Amniotic stem cell (primary cell): ENCODE data around the gene DEFB113.
"Not testable (repeated sequence)": the region's sequence is repeated elsewhere in the genome, so short reads cannot be mapped to it uniquely, and the experiment has no call there.

Experiments
- DNase-seq: peaks from one replicate; lab custom pipeline; 2025; lab: John Stamatoyannopoulos, UW

Gene DEFB113, protein sequence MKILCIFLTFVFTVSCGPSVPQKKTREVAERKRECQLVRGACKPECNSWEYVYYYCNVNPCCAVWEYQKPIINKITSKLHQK

DNA sequence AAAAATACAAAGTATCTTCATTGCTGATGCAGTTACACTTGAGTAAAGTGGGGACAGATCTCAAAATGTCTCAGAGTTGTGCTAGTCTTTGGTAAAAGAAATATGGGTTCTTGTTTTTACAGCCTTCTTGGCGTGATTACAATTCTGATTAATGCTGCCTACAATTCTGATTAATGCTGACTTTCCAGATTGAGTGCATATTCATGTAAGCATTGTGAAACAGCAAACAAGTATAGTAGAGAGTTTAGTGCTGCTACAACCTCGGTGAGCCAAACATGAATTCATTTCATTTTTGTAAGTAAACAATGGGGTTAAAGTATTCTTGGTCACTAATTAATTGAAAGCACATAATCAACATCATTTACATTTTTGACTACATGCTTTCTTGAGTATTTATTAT is at the start of gene DEFB113:
DEFB113 (minus strand) TSS at position 21 of the 400 bp plus-strand sequence; CDS start at position 21, 0 bp downstream.
- DNase-seq: no peak

DNA sequence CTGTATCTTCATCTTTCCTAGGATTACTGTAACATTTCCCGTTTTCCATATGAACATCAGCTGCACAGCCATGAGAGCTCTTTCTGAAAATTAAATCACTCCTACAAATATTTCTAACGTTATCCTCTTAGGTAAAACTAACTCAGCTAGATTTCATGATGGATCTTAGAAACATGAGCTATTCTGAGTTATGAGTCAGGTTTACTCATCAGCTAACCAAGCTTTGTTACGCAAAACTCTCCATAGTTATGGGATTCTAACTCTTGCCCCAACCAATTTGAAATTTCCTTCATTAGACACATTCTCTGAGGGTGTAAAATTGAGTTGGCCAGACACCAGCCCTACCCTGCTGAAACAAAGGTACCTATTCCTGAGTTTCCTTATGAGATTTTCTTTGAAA is 38.4 kb upstream of the DEFB113 start:
- DNase-seq: no peak

DNA sequence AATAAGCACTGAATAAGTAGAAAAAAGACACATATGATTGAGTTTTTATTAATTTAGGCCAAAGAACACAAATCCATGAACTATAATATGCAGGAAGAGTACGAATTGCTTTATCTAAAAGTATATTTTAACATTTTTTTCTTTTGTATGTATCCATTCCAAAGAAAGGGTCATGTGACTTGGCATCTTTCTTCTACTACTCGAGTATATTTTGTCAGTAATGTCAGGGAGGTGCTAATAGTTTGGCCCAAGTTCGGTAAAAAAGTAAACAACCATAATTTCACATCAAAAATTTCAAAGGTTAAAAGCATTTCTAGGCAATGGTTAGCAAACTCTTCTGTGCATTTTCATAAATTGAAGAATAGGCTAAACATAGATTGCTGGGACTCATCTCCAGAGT is 33.7 kb upstream of the DEFB113 start:
- DNase-seq: no peak

DNA sequence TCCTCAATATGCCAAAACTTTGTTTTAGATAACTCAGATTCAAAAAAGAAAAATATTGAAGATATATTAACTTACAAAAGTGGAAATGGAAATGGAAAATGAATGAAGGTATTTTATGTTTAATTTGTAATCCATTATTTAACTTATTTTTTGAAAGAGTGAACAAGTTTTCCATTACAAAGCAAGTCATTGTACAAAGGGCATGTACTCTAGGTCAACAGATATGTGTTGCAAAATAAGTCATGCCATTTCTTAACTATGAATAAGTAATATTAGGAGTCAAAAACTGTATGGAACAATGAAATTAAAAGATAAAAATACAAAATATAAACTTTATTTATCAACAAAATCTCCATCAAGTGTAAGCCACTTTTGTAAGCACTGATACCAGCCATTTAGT is 25.9 kb upstream of the DEFB113 start:
- DNase-seq: no peak

DNA sequence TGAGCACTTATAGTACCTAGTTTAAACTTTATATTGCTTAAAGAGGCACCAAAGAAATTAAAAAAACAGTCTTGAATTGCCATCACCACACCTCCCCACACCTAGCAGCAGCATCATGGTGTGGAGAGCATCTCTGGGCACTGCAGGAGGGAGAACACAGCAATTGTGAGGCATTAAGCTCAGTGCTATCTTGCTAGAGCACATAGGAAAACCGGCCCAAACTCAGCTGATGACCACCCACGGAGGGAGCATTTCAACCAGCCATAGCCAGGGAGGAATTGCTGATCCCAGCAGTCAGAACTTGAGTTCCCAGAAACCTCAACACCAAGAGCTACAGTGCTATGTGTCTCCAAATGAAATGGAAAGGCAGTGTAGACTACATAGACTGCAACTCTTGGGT is 19.5 kb upstream of the DEFB113 start:
- no peak for DNase-seq

DNA sequence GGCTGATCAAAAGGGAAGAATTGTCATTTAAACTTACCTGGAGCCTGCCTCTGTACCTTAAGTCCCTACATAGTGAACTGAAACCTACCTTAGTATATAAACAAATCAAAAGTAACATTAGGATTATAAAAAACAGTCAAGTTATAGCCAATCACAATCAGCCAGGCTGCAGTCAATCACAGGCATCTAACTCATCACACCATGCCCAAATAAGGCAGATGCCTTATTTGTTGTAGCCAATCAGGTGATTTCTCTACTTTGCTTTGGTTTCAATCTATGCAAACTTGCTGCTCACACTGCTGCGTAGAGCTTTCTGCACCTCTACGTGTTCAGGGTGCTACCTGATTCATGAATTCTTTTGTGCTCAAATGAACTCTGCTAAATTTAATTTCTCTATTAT is 18.3 kb upstream of the DEFB113 start:
- no peak for DNase-seq

DNA sequence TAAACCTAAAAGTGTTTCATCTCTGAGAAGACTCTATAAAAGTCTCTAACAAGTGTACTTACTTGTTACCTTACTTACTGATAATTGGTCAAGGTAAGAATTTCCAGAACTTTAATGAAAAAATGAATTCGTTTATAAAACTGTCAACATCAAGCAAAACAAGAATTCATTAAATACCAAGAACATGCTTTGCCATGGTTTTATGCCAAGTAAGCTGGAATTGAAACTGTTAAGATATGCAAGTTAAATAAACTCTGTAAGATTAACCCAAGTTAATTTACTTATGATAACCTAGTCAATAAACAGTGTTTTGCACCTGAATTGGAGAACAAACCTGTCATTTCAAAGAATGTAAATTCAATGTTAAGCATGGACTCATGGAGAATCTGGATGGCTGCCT is 17.1 kb upstream of the DEFB113 start:
- no peak for DNase-seq

DNA sequence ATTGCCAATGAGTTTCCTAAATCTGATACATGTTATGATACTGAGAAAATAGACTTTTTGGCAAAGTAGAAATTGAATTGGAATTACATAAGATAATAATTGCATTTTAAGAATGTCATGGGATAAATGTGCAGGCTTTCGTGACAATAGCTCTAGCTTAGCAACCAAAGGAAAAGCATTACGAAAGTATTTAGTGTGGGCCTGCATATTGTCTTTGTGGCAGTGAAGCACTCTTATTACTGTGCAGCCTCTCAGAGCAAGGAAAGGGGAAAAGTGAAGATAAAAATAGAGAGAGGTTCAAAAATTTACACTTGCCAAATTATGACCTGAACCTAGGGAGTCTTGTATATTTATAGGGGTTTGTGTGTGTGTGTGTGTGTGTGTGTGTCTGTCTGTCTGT is 12.6 kb upstream of the DEFB113 start:
- DNase-seq: no peak

DNA sequence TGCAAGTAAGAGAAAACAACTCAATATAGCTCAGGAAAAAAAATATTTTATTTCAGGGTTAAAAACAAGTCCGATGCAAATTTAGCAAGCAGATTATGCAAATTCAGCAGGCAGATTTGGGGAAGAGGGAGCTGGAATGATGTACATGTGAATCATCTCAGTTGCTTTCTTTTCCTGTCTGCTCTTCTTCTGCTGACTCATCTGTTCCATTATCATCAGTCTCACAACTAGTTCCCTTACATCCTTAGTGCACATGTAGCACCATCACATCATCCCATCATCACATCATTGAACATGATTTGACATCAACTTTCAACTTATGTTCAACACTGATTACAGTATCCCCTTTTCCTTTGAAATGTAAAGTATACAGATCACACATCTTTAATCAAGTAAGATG is 11.5 kb upstream of the DEFB113 start:
- no peak for DNase-seq

DNA sequence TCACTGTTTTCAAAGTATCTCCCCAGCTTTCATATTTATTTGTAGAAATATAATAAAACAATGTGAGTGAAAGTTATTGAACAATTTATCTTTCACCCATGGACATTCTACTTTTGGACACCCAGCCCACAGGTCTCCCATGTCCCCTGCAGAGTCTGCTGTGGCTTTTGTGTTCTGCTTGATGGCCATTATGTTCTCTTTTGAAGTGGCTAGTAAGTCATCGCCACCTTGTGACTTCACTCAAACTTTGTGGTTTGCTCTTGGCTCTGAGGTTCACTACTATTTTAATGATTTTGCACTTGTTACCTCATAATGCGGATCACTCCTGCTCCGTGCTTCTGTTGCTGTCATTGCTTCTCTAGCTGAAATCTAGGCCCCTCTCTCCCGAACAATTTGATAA is 10.2 kb upstream of the DEFB113 start:
- DNase-seq: no peak

DNA sequence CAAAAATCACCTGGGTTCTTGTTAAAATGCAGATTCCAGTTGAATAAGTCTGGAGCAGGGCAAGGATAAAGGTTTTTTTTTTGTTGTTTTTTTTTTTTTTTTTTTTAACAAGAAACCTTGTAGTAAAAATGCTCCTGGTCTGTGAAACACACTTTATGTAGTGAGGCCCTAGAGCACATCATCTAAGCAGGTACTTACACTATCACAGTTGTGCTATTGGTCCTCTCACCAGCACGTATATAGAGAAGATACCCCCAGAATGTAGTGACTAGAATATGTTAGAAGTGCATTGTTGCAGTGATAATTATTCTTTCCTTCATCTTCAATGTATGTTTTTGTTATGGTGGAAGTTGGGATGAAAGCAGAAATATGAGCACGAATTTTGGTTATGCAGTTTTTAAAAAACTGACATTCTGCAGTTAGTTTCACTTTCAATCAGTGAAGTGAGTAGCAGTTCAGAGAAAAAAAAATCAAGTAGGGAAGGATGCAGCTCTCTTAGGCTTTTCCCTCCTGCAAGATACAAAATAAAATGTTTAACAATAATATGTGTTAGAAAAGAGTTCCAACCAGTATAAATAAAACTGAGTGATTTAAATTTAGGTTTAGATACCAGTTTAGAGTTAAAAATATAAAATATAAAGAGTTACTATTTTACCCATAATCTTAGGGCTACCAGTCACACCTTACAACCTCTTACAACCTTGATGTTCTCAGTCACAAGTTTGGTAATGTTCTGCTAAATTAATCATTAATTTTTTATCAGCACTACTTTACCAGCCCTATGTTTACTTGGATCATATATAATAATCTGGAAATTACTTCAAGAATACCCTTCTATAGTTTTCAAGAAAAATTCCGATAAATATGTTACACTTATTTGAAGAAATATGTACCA is 9.2 kb upstream of the DEFB113 start:
- no peak for DNase-seq

DNA sequence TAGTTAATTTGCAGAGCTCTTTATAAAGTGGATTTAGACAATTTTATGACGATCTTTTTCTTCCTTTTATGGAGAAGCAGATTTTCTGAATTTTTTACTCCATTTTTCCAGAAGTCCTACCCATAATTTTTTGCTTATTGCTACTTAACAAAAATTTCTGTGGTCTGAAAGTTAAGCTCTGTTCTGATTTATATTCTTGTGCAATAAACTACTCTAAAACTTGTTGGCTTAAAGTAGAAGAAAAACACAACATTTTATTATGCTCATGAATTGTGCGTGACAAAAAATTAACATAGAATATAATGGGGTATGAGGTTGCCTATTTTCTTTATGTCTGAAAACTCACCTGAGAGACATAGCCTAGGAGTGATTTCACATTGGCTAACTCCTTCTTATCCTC is 2.6 kb downstream of the DEFB113 start:
- no peak for DNase-seq

DNA sequence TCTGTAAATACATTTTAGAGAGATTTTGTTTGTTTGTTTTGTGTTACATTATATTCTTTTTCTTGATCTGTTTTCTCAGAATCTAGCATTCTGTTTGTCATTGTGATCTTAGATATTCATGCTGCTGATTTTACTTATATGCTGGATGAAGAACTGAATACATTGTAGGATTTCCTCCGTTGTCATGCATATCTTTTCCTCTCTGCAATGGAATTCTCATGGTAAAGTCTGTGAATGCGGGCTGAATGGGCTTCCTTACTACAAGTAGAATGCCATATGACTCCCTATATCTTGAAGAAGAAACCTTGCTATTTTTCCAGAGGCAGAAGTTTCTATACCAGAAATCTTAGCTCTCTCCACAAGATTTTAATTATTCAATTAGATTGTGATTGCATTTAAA is 3.1 kb downstream of the DEFB113 start:
- no peak for DNase-seq

DNA sequence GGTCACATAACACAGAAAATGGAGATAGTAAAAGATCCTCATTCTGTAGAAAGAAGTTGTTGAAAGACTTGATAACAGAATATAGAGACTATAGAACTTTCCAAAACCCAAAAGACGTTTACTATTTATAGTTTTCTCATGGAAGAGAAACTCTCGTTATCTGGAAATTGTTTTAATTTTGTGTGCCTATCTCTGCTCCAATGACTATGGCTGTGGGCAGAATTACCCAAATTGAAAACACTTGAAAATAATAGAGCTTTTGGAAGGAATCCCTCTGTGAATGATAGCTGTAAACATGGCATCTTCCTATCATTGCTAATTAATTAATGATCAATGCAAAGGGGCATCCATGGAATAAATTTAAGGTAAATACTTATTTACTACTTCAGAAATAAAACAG is 5.4 kb downstream of the DEFB113 start, which contains the start of gene DEFB114:
DEFB114 (minus strand) TSS at position 101 of the 400 bp plus-strand sequence; CDS start at position 42, 59 bp downstream.
- no peak for DNase-seq

DNA sequence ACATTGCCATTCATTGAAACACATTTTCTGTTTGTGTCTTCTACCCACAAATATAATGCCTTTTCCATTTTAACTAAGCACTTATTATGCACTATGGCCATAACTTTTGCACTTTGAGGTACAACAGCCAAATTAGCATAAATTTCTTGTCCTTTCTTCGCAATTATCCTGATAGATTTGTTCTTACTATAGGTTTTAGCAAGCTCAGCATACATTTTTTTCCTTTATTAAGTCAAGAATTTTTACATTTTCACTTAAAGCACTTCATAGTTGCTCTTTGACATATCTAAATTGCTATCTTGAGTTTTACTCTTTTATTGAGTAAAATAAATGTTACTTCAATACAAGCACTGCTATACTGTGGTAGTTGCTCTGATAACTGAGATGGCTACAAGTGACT is 11.2 kb downstream of the DEFB113 start:
- DNase-seq: no peak

DNA sequence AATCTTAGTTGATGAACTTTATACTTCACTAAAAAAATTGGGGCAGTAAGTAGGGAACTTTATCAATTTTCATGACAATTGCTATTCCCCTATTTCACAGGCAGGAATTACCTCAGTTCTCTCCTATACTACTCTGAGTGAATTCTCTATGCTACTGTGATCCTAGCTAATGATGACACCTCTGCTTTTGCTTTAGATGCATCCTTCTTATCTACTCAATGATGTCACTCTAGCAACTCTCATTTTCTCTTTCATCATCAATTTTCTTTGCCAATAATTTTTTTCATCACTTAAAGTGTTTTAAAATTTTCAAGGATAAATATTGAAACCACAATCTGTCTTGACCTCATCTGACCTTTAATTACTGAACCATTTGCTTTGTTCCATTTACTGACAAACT is 13.6 kb downstream of the DEFB113 start:
- DNase-seq: no peak

DNA sequence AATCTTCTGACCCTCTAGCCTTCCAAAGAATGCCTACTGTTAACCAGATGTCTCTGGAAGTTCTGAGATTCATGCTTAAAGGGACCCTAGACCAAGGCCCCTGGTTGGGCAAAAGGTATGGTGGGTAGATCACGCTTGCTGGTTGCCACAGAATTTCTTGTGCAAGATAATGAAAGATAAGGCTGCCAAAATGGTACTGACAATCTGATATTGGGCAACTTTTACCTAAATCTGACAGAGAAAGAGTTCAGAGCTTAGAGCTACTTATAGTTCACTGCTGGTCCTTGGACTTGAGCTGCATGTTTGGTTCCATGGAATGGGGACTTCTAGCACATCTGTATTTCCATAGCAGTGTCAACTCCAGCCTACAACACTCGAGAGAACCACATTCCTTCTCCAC is 17.5 kb downstream of the DEFB113 start:
- DNase-seq: no peak

DNA sequence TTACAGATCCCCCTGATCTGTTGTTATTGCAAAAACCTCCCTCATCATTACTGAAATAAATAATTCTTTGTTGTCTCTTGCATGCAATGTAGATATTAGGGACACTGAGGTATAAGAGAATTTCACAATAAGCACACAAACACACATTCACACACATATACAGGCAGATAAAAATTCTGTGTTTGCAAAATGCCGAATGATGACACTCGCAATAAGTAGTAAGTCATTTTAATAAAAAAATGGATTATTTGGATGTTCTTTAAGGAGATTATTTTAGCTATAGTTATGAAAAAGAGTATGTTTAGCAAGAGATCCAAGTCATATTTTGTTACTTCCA is 19.0 kb downstream of the DEFB113 start:
- DNase-seq: no peak

DNA sequence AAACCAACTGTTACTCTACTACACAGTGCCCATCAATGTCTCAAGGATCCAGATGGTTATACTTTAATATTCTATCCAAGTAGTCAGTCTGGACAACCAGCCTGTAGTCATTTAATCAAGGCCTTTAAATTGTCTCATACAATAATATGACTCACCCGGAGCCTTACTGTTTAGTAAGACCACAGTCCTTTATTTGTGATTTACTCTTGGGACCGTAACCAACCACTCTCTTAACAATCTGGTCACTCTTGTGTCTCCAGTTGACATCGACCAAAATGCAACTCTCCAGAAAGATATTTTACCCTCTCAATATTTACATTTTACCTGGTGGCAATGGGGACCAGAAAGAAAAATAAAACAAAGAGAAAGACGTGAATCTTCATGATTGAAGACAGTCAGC is 20.4 kb downstream of the DEFB113 start:
- DNase-seq: no peak

DNA sequence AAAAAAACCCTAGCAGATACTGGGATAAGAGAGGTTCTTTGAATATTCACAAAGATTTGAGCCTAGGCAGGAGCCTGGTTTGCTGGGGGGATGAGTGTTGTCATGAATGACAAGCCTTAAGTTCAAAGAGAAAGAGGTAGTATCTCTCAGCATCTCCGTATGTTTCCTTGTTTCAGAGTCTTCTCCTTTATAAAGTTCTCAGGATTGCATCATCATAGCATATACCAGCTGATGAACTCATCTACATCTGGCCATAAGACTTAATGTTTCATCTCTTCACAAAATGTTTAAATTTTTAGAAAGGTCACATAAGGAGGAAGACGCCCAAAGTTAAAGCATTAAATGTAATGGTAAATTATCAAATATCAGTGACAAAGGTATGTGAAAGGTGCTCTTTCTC is 22.6 kb downstream of the DEFB113 start:
- DNase-seq: no peak

DNA sequence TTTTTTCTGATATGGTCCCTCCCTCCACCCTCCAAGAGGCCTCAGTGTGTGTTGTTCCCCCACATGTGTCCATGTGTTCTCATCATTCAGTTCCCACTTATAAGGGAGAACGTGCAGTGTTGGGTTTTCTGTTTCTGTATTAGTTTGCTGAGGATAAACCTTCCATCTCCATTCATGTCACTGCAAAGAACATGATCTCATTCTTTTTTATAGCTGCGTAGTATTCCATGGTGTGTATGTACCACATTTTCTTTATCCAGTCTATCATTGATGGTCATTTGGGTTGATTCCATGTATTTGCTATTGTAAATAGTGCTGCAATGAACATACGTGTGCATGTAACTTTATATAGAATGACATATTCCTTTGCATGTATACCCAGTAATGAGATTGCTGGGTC is 25.4 kb downstream of the DEFB113 start:
- not testable (repeated sequence) for DNase-seq

DNA sequence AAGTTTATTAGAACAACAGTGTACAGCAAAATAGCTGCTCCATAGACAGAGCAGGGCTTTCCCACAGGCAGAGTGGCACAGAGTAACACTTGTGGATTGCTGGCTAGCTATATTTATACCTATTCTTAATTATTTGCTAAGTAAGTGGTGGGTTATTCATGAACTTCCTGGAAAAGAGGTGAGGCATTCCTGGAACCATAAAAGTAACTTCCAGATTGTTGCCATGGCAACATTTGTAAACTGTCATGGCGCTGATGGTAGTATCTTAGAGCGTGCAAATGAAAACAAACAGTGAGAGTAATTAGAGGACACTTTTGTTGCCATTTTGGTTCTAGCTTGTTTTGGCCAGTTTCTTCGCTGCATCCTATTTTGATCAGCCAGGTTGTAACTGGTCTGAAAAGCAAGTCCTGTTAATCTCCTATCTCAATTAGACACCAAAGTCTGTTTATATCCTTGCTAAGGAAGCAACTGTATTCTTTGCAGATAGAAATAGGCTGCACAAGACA is 29.4 kb downstream of the DEFB113 start:
- DNase-seq: no peak

DNA sequence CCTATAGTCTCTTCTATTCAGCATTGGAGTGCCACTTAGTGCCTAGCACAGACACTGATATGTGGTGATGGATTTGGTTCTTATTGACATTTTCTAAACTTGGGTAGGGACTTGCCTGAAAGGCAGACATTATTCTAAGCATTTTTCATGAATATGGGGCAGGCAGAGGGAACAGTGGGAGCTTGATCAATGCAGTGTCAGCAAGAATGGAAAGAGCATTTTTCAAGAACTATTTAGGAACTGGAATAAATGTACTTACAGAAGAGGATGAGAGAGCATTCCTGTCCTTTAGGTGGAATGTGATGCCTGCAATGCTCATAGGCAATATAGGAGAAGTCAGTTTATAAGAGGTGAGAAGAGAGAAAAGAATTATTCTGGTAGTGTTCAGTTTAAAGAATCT is 31.6 kb downstream of the DEFB113 start:
- DNase-seq: no peak

DNA sequence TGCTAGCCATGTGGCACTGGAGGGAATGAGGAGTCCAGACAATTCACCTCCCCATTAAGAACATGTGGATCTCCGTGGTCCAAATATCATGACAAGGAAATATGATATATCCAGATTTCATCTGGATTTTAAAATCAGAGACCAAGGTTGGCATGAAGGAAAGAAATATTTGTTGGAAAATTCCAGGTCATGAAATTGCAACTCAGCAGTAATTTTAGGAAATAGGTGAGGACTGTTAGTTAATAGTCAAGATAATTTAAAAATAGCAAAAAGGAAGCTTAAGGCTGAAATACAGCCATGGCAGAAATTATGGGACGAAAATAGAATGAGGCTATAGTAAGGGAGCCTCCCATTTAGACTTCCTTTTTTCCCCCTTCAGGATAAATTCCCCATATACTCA is 32.4 kb downstream of the DEFB113 start:
- no peak for DNase-seq
